Upper lobe of right lung (tissue), 1 donor: ENCODE results near the gene SPDYE1. TPM values are rescaled to one million over a fixed set of nuclear protein-coding genes. Genes with fewer than 3 reads are reported as not detected.
A peak's percentile ranks its signal among the peaks of the same experiment; 100 is the strongest.

ENCODE experiments used
- ATAC-seq: fragments of 200-7000 bp; cut with Tn5 transposase; one replicate; pipeline ENCODE4 v1.9.1; 2020; ENCODE audit warnings: mild to moderate bottlenecking, moderate library complexity
- DNase-seq: peaks from one replicate; pipeline ENCODE4 v3.0.0-alpha.2; 2020
- H3K27ac ChIP-seq: fragments of 200-600 bp; one replicate; pipeline ENCODE4 v1.8.0; 2022
- H3K27me3 ChIP-seq: fragments of 200-600 bp; one replicate; pipeline ENCODE4 v1.8.0; 2022; ENCODE audit warnings: mild to moderate bottlenecking
- H3K36me3 ChIP-seq: fragments of 200-600 bp; one replicate; pipeline ENCODE4 v1.8.0; 2022
- H3K4me1 ChIP-seq: fragments of 200-600 bp; one replicate; pipeline ENCODE4 v1.8.0; 2022
- H3K4me3 ChIP-seq: fragments of 200-600 bp; one replicate; pipeline ENCODE4 v1.8.0; 2022; ENCODE audit warnings: mild to moderate bottlenecking
- H3K9me3 ChIP-seq: fragments of 200-600 bp; one replicate; pipeline ENCODE4 v1.8.0; 2022
- CTCF ChIP-seq: fragments of 200-600 bp; IDR thresholded peaks from one replicate; pipeline ENCODE4 v1.8.0; 2022; ENCODE audit warnings: antibody characterized with exemption
- intact Hi-C: fragments of 100-400 bp; cut with DNase I; formaldehyde crosslinking; loops from one replicate; pipeline ENCODE4 v1.11.0; 2022
- total RNA-seq: library from RNA; stranded (reverse); fragmentation: NEBNext Ultra II Directional; extraction: Animal tissue kit (Norgen Biotek cat#: 25700); gene quantifications from one replicate; pipeline ENCODE4 v1.2.1, GENCODE V29; 2021
- donor health status: DM: no; HTN: yes; CAD: no; lungs with severe emphysema.

SPDYE1 gene
- total RNA-seq, 1 donor from 2014 or later, result not detected

- Histone ChIP-seq H3K36me3 (peaks cover 26% of the 10 kb centered on the region), H3K4me1 (peaks cover 29% of the 10 kb centered on the region), H3K4me3 (peak overlapping the region; percentile 95), H3K27me3 (no peaks in the 10 kb centered on the region), H3K27ac (peak overlapping the region; percentile 96), H3K9me3 (no peaks in the 10 kb centered on the region)
- peak; percentile 1 for ATAC-seq
- intact Hi-C loops, result no loop called here
- DNase-seq, result peak; percentile 36
- TF ChIP-seq CTCF, result no peak
Observed at GRCh38 chr7:44045226-44046014, 47.7 kb downstream of the SPDYE1 start.

GRCh38 chr7:44046321-44047061 is 48.8 kb downstream of the SPDYE1 start:
- peak; percentile 52 for ATAC-seq
- peaks cover 29% of the 10 kb centered on the region for H3K4me1 ChIP-seq

GRCh38 chr7:44048031-44048795 is 50.5 kb downstream of the SPDYE1 start:
- ATAC-seq (no peak), DNase-seq (peak; percentile 44)
- intact Hi-C loops, result no loop called here
- Histone ChIP-seq H3K9me3 (no peaks in the 10 kb centered on the region), H3K4me1 (peaks cover 29% of the 10 kb centered on the region), H3K27ac (no peak overlapping the region), H3K27me3 (no peaks in the 10 kb centered on the region), H3K36me3 (peaks cover 54% of the 10 kb centered on the region), H3K4me3 (no peak overlapping the region)
- TF ChIP-seq CTCF, result no peak

More at GRCh38 chr7:44046321-44047061, 48.8 kb downstream of the SPDYE1 start:
- intact Hi-C loops, result no loop called here
- H3K27ac ChIP-seq, result peak overlapping the region; percentile 96
- peak; percentile 42 for DNase-seq
- no peaks in the 10 kb centered on the region for H3K9me3 ChIP-seq
- peaks cover 36% of the 10 kb centered on the region for H3K36me3 ChIP-seq
- no peak overlapping the region for H3K4me3 ChIP-seq
- no peaks in the 10 kb centered on the region for H3K27me3 ChIP-seq
- TF ChIP-seq CTCF, result no peak

GRCh38 chr7:44050121-44050914 is 52.6 kb downstream of the SPDYE1 start:
- no peaks in the 10 kb centered on the region for H3K9me3 ChIP-seq
- no peaks in the 10 kb centered on the region for H3K27me3 ChIP-seq
- intact Hi-C loops, result no loop called here
- no peak for TF ChIP-seq CTCF
- peaks cover 22% of the 10 kb centered on the region for H3K4me1 ChIP-seq
- DNase-seq (peak; percentile 51), ATAC-seq (no peak)
- H3K36me3 ChIP-seq, result peaks cover 75% of the 10 kb centered on the region
- H3K27ac ChIP-seq, result no peak overlapping the region
- H3K4me3 ChIP-seq, result no peak overlapping the region

- no peak for TF ChIP-seq CTCF
- no peaks in the 10 kb centered on the region for H3K9me3 ChIP-seq
- no peak overlapping the region for H3K4me3 ChIP-seq
- peak; percentile 12 for DNase-seq
- H3K27me3 ChIP-seq, result no peaks in the 10 kb centered on the region
- ATAC-seq, result no peak
- H3K4me1 ChIP-seq, result peaks cover 14% of the 10 kb centered on the region
- intact Hi-C loops, result no loop called here
- peaks cover 81% of the 10 kb centered on the region for H3K36me3 ChIP-seq
- H3K27ac ChIP-seq, result no peak overlapping the region
Observed at GRCh38 chr7:44050915-44051560, 53.3 kb downstream of the SPDYE1 start.
